ENCODE results near the gene MOSMO.

Gene MOSMO

GRCh38 chr16:22050963-22051362 is 43.1 kb downstream of the MOSMO start:
- no peak for DNase-seq (ENCODE audit: low read depth)

GRCh38 chr16:22052980-22053379 is 45.1 kb downstream of the MOSMO start:
- DNase-seq (ENCODE audit: low read depth), result no peak

GRCh38 chr16:22053921-22054341 is 46.0 kb downstream of the MOSMO start:
- DNase-seq (ENCODE audit: low read depth), result no peak

GRCh38 chr16:22054847-22055590 is 47.1 kb downstream of the MOSMO start:
- DNase-seq (ENCODE audit: low read depth), result no peak

- DNase-seq (ENCODE audit: low read depth), result no peak
Measured at GRCh38 chr16:22055881-22056280, 48.0 kb downstream of the MOSMO start.

GRCh38 chr16:22063888-22064467 is 56.1 kb downstream of the MOSMO start:
- DNase-seq (ENCODE audit: low read depth), result no peak

- DNase-seq (ENCODE audit: low read depth), result no peak
Measured at GRCh38 chr16:22065252-22065651, 57.3 kb downstream of the MOSMO start.

GRCh38 chr16:22070361-22071330 is 62.7 kb downstream of the MOSMO start:
- no peak for DNase-seq (ENCODE audit: low read depth)

GRCh38 chr16:22071331-22071910 is 63.5 kb downstream of the MOSMO start:
- DNase-seq (ENCODE audit: low read depth), result no peak

- DNase-seq (ENCODE audit: low read depth), result peak; percentile 22
Measured at GRCh38 chr16:22073350-22073749, 65.4 kb downstream of the MOSMO start.

- DNase-seq (ENCODE audit: low read depth), result peak; percentile 73
Measured at GRCh38 chr16:22075043-22075757, 67.3 kb downstream of the MOSMO start.

- peak; percentile 34 for DNase-seq (ENCODE audit: low read depth)
Measured at GRCh38 chr16:22075776-22076175, 67.9 kb downstream of the MOSMO start.

GRCh38 chr16:22077700-22078313 is 69.9 kb downstream of the MOSMO start:
- peak; percentile 66 for DNase-seq (ENCODE audit: low read depth)

GRCh38 chr16:22078656-22079055 is 70.7 kb downstream of the MOSMO start:
- no peak for DNase-seq (ENCODE audit: low read depth)

- peak; percentile 23 for DNase-seq (ENCODE audit: low read depth)
Measured at GRCh38 chr16:22081050-22081449, 73.1 kb downstream of the MOSMO start.

- DNase-seq (ENCODE audit: low read depth), result no peak
Measured at GRCh38 chr16:22086440-22086839, 78.5 kb downstream of the MOSMO start.

GRCh38 chr16:22088642-22089041 is 80.7 kb downstream of the MOSMO start:
- no peak for DNase-seq (ENCODE audit: low read depth)

- no peak for DNase-seq (ENCODE audit: low read depth)
Measured at GRCh38 chr16:22089910-22090309, 82.0 kb downstream of the MOSMO start.

- no peak for DNase-seq (ENCODE audit: low read depth)
Measured at GRCh38 chr16:22091721-22092120, 83.8 kb downstream of the MOSMO start.

- DNase-seq (ENCODE audit: low read depth), result peak; percentile 58
Measured at GRCh38 chr16:22092143-22092933, 84.4 kb downstream of the MOSMO start, which contains the start of gene VWA3A. Gene VWA3A (plus strand): TSS chr16:22092541. CDS start chr16:22092638, 97 bp downstream.
